ENCODE measurements around the gene FBXO4. TPM values are rescaled to one million over a fixed set of nuclear protein-coding genes. Genes with fewer than 3 reads are reported as not detected.
"Not testable (repeated sequence)": the region's sequence is repeated elsewhere in the genome, so short reads cannot be mapped to it uniquely, and the experiment has no call there.

FBXO4 gene
- total RNA-seq, 1 donor from 2014 or later, result 3.8 TPM

GRCh38 chr5:41968153-41968723, 43.2 kb downstream of the FBXO4 start:
- ATAC-seq (ENCODE audit: poor library complexity) (no peak), DNase-seq (no peak)
- intact Hi-C loops (cut with DNase I), result no loop called here

- intact Hi-C loops (cut with DNase I), result no loop called here
- no peak for ATAC-seq (ENCODE audit: poor library complexity)
- DNase-seq, result no peak
These were observed 48.0 kb downstream of the FBXO4 start for GRCh38 chr5:41973087-41973486.

- ATAC-seq (ENCODE audit: poor library complexity) (no peak), DNase-seq (no peak)
- intact Hi-C loops (cut with DNase I), result no loop called here
These were observed 48.8 kb downstream of the FBXO4 start for GRCh38 chr5:41973887-41974286.

GRCh38 chr5:41978676-41979075, 53.6 kb downstream of the FBXO4 start:
- no peak for ATAC-seq (ENCODE audit: poor library complexity)
- intact Hi-C loops (cut with DNase I), result no loop called here
- no peak for DNase-seq

GRCh38 chr5:41980396-41980795, 55.3 kb downstream of the FBXO4 start:
- DNase-seq (no peak), ATAC-seq (ENCODE audit: poor library complexity) (no peak)
- intact Hi-C loops (cut with DNase I), result no loop called here

DNA sequence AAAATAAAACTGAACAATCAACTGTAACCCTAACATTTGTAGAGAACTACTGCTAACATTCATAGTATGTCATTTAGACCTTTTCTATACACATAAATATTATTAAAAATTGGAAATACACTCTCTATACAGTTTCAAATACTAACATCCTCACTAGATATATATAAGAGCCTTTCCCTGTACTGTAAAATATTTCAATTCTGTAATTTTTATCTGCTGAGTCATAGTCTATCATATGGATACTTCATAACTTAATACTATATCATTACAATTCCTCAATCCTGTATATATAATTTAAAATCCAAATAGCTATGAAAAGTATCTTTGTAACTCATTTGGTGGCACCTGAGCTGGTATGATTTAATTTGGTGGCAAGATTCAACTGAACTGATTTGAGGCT, 55.8 kb downstream of the FBXO4 start:
- ATAC-seq (ENCODE audit: poor library complexity) (no peak), DNase-seq (no peak)
- intact Hi-C loops (cut with DNase I), result no loop called here

DNA sequence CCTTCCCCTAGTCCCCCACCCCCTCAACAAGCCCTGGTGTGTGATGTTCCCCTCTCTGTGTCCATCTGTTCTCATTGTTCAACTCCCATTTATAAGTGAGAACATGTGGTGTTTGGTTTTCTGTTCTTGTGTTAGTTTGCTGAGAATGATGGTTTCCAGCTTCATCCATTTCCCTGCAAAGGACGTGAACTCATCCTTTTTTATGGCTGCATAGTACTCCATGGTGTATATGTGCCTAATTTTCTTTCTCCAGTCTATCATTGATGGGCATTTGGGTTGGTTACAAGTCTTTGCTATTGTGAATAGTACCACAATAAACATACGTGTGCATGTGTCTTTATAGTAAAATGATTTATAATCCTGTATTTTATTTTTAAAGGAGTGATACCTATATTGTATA, 57.8 kb downstream of the FBXO4 start:
- DNase-seq; intact Hi-C loops (cut with DNase I); ATAC-seq (ENCODE audit: poor library complexity): not testable (repeated sequence)

- ATAC-seq (ENCODE audit: poor library complexity) (no peak), DNase-seq (no peak)
- intact Hi-C loops (cut with DNase I), result no loop called here
These were observed 58.2 kb downstream of the FBXO4 start for GRCh38 chr5:41983284-41983683.

DNA sequence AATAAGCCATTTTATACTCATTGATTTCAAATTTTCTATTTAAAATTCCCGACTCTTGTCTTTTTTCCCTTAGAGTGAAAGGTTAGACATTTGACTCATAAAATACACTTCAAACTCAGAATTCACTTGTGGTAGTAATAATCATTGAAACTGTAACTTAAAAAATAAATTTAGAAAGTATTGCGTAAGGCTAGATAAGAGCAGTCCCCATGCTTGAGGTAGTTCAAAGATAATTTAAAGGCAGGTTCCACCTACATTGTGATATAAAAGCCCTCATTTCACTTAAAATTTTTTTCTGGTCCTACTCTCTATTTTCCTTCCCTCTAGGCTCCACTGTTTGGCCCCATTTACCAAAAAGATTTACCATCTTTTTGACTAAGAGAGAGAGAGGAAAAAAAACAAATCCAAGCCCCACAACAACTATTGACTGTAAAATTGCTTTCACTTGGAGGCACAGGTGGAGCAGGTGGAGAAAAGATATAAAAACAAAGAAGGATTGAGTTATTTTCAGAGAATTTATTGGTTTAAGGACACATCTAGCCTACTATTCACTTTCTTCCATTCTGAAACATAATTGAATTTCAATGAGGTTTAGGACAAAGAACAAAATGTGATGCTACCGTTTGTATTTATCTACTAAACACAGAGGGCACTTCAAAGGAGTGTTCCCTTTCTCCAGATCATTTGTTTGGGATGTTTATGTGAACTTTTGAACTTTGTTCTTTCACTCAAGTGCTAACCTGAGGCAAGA, 61.0 kb downstream of the FBXO4 start:
- DNase-seq (no peak), ATAC-seq (ENCODE audit: poor library complexity) (no peak)
- intact Hi-C loops (cut with DNase I), result no loop called here

Other genes with a start within 250 kb of the FBXO4 start
- 116 TPM for gene OXCT1, start 54.9 kb upstream of the FBXO4 start, total RNA-seq
- 10.9 TPM for gene RIMOC1, start 20.9 kb upstream of the FBXO4 start, total RNA-seq